Fibroblast of lung (primary cell): ENCODE results near the gene SLC25A28.

Experiments used
- EZH2 ChIP-seq: IDR thresholded peaks from 2 replicates; pipeline ENCODE4 v1.5.1; 2012; ENCODE audit warnings: low read length, control low read depth, mild to moderate bottlenecking; ENCODE audit errors: missing control alignments
- TF ChIP-seq, protein P1 (sequence below), 2 donors: IDR thresholded peaks in 1 of 2; conservative IDR thresholded peaks in 1 of 2; 1 replicate in 1 of 2; 2 replicates in 1 of 2; pipeline ENCODE4 v1.5.1; 2011 to 2012; ENCODE audit warnings: low read length in 2 of 2, control low read depth in 1 of 2, inconsistent platforms in 1 of 2, low read depth in 1 of 2, mild to moderate bottlenecking in 1 of 2

DNA sequence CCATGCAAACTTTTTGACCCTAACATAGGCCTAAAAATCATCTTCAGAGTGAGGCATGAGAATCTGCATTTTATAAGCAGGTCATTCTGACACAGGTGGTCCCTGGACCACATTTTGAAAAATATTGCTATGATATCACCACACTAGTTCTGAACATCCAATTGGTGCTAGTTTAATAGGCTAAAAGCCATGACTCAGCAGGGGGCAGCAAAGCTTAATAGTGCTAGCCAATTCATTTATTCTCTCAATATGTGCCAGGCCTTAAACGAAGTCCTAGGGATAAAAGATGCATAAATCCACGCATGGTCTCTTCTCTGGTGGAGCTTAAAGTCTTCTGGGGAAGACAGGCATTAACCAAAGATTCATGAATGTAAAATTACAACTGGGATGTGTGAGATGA, 10.2 kb upstream of the SLC25A28 start:
- TF ChIP-seq, protein P1, sequence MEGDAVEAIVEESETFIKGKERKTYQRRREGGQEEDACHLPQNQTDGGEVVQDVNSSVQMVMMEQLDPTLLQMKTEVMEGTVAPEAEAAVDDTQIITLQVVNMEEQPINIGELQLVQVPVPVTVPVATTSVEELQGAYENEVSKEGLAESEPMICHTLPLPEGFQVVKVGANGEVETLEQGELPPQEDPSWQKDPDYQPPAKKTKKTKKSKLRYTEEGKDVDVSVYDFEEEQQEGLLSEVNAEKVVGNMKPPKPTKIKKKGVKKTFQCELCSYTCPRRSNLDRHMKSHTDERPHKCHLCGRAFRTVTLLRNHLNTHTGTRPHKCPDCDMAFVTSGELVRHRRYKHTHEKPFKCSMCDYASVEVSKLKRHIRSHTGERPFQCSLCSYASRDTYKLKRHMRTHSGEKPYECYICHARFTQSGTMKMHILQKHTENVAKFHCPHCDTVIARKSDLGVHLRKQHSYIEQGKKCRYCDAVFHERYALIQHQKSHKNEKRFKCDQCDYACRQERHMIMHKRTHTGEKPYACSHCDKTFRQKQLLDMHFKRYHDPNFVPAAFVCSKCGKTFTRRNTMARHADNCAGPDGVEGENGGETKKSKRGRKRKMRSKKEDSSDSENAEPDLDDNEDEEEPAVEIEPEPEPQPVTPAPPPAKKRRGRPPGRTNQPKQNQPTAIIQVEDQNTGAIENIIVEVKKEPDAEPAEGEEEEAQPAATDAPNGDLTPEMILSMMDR (conservative IDR thresholded peaks at IDR 0.05 in 1 of 2, IDR thresholded peaks at IDR 0.05 in 1 of 2; ENCODE audit: low read depth in 1 of 2, low read length in 2 of 2) = peak; percentile 61 to 62
- TF ChIP-seq EZH2 = no peak
